GM21576 (cell line): Measurements from ENCODE around the gene NGFR.

Source experiments
- ATAC-seq: cut with Tn5 transposase; IDR thresholded peaks from one replicate; pipeline ENCODE4 v1.9.1; 2021; ENCODE audit warnings: mild to moderate bottlenecking, moderate library complexity; ENCODE audit not compliant: unreplicated experiment

Gene NGFR, protein sequence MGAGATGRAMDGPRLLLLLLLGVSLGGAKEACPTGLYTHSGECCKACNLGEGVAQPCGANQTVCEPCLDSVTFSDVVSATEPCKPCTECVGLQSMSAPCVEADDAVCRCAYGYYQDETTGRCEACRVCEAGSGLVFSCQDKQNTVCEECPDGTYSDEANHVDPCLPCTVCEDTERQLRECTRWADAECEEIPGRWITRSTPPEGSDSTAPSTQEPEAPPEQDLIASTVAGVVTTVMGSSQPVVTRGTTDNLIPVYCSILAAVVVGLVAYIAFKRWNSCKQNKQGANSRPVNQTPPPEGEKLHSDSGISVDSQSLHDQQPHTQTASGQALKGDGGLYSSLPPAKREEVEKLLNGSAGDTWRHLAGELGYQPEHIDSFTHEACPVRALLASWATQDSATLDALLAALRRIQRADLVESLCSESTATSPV

GRCh38 chr17:49494986-49495841 is at the start of gene NGFR:
NGFR (plus strand) TSS chr17:49495293; CDS start chr17:49495418, 125 bp downstream.
- ATAC-seq = no peak

- ATAC-seq = no peak
Measured at GRCh38 chr17:49445591-49445990, 49.5 kb upstream of the NGFR start.

- no peak for ATAC-seq
Measured at GRCh38 chr17:49447628-49448302, 47.3 kb upstream of the NGFR start.

DNA sequence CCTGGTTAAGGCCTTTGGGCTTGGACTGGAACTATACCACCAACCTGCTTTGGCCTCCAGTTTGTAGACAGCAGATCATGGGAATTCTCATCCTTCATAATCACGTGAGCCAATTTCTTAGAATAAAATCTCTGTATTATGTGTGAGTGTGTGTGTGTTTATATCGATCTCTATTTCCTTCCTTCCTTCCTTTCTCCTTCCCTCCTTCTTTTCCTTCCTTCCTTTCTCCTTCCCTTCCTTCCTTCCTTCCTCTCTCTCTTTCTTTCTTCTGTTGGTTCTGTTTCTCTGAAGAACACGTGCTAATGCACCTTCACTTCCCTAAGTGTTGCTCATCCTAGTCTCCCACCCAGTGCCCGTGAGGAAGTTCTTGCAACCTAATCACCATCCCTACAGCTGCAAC is 44.9 kb upstream of the NGFR start:
- ATAC-seq = no peak

- no peak for ATAC-seq
Measured at GRCh38 chr17:49450735-49451134, 44.4 kb upstream of the NGFR start.

- ATAC-seq = no peak
Measured at GRCh38 chr17:49452201-49452600, 42.9 kb upstream of the NGFR start.

- no peak for ATAC-seq
Measured at GRCh38 chr17:49452661-49453060, 42.4 kb upstream of the NGFR start.

GRCh38 chr17:49454050-49454449 is 41.0 kb upstream of the NGFR start:
- ATAC-seq = no peak

DNA sequence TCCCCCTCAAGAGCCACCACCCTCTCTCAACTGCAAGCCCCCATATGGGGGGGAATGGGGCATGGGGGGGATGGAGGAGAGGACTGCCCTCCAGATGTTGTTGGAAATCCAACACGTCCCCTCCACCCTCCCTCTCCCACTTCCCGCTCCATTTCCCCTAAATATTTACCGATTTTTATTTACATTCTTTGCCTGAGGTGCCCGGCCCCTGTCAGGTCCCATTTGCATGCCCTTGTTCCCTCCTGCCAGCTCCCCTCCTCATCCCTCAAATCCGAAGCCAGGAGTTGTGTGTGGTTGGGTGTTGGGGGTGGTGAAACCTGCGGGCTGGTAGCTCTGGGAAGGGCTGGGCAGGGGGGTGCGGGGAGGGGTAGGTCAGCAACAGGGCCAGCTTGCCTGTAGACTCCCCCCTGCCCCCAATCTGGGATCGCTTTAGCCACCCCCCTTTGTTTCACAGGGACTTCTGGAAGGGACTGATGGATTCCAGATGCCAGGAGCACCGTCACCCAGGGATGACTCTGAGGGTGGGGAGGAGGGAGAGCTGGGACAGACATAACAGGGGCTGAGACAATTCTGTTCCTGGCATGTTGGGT is 39.7 kb upstream of the NGFR start:
- no peak for ATAC-seq

- ATAC-seq = no peak
Measured at GRCh38 chr17:49456183-49456965, 38.7 kb upstream of the NGFR start.

DNA sequence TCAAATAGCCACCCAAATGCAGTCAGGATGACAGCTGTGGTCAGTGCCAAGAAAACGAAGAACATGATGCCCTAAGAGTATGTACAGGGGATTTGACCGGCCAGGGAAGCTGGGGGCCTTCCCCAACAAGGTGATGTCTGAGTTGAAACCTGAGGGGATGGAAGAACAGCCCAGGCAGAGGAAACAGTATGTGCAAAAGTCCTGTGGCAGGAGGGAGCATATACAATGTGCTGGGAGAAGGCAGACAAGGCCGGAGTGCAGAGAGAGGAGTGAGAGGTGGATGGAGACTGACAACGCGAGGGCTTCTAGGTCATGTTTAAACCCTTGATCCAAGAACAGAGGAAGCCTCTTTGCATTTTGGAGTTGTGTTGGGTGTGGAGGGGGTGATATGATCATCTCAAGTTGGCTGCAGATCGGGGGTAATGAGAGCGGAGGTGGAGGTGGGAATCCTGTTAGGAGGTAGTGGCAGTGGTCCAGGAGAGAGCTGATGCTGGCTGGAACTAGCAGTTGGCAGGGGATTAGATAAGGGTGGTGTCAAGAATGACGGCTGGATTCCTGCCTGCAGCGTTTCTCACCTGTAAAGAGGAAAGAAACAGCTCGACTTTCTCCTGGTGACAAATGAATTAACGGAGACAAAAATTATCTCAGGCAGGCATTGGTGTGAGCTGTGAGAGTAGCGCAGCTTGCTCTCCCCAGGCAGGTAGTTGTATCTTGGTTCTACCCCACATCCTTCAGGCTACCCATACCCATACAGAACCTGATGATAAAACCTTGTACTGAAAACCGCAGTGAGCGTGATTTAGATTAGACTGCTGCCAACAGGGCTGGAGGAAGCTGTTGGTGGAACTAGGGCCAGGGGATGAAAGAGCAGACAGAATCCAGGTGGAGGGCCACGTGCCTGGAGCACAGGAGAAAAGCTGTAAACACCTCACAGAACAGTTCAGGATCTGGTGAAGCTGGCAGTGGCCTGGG is 37.2 kb upstream of the NGFR start:
- ATAC-seq = no peak

DNA sequence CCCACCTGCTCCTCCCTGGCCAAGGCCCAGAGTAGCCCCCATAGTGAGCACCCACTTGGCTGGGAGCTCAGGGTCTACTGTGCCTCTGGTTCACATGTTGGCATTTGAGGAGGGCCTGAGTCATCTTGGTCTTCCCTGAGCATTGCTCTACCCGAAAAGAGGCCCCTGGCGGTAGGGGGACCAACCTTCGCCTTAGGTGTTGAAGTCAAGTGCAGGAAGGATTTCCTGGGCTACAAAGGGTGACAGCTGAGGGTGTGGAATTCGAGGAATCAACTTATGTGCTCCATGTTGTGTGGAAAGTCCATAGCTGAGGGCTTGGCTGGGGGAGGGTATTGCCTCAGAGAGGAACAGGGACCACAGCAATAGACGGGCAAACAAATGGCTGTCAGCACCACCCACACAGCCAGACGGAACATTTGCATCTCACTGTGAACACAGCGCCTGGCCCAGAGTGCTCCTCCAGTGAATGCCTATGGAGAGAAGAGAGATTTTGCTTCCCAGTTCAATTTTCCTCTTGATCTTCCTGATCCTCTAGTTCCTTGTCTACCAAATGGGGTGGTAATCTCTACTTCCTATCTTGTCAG is 35.6 kb upstream of the NGFR start:
- no peak for ATAC-seq

DNA sequence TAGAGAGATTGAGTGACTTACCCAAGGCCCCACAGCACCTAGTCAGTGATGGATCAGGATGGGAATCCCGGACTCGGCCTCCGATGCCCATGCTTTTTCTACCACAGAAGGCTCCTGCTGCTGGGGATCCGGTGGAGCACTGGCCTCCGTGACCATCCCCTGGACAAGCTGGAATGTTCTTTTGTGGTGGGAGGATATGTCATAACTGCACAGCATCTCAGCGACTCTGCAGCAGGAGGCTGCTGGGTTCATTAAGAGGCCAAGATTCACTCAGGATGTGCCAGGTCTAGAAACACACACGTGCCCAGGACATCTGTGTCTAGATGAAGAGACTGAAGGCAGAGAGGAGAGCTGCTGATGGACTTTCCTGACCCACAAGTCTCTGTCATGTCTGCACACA is 34.7 kb upstream of the NGFR start:
- no peak for ATAC-seq

GRCh38 chr17:49461580-49461979 is 33.5 kb upstream of the NGFR start:
- no peak for ATAC-seq

DNA sequence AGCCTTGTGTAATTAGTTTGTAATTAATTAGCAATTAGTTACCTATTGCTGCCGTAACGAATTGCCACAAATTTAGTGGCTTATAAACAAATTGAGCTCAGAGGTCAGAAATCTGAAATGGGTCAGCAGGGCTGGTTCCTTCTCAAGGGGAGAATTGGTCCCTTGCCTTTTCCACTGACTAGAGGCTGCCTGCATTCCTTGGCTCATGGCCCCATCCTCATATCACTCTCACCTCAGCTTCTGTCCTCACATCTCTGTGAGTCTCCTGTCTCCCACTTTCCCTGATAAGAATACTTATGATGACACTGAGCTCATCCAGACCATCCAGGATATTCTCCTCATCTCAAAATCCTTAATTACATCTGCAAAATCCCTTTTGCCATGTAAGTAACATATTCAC is 31.0 kb upstream of the NGFR start:
- no peak for ATAC-seq

DNA sequence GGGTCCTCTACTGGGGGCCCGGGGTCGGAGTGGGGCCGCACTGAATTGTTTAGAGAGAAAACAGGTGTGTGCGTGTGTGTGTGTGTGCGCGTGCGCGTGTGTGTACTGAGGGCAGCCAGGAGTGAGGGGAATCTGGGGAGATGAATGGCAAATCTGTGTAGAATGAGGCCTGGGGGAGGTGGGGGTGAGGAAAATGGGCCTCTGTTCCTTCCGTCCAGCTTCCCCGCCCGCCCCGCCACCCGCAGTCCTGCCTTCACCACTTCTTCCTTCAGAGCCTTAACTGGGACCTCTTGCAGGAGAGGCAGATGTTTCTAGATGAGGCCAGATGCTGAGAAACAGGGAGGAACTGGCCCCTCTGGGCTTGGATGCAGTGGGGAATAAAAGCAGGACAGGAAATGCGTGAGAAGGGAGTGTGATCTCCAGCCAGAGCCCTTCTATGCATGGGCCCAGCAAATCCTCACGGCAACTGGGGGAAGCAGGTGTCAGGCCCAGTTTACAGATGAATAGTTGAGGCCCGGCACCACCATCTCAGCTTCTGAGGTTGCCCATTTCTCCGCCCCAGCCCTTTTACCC is 29.7 kb upstream of the NGFR start:
- no peak for ATAC-seq

GRCh38 chr17:49466436-49466835 is 28.7 kb upstream of the NGFR start:
- ATAC-seq = no peak

DNA sequence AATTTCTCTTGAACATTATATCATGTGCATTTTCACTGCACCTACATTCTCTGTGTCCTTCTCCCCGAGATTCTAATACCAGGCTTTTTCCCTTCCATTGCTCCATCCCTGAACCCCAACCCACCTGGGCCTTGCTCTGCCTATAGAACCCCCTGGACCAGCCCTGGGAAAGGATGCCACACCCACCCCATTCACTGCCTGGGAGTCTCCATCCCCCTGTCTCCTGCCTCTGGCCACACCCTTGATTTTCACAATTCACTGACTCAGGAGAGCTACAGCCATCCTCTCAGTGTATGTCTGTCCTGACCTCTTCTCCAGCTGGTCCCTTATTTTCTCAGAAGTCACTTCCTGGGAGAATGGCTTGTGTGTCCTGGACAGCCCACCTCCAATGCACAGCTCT is 27.9 kb upstream of the NGFR start:
- no peak for ATAC-seq
